Measurements from ENCODE around the gene GNB1. TPM values are rescaled to one million over a fixed set of nuclear protein-coding genes. Genes with fewer than 3 reads are reported as not detected.

Gene GNB1
- total and polyA plus RNA-seq, 9 of the 15 experiments (the other 6 are each of a cell fraction or from before 2014, with no cell fraction given), result 34.3 to 388 (median 114) TPM

- TF ChIP-seq CTCFL (IDR thresholded peaks at IDR 0.05; ENCODE audit: borderline replicate concordance, insufficient read depth, low read depth, low read length, poor library complexity, severe bottlenecking), result no peak
- no peak for TF ChIP-seq JUND (IDR thresholded peaks at IDR 0.05; ENCODE audit: borderline replicate concordance, low read depth, low read length)
- no peak for TF ChIP-seq JUND (tag; IDR thresholded peaks at IDR 0.05; ENCODE audit: borderline replicate concordance, low read depth, low read length)
- no peak for TF ChIP-seq ZFPM2 (CRISPR knock-in tag; IDR thresholded peaks at IDR 0.05)
- TF ChIP-seq CHD2 (IDR thresholded peaks at IDR 0.05; ENCODE audit: low read depth, low read length), result no peak
- TF ChIP-seq KDM1A (IDR thresholded peaks at IDR 0.05), result no peak
- TF ChIP-seq ZNF280A (IDR thresholded peaks at IDR 0.05; ENCODE audit: low read depth, partially characterized antibody), result no peak
Measured at GRCh38 chr1:1777583-1777899, 113.3 kb downstream of the GNB1 start (continued).
